Activated T-cell treated with anti-CD3 and anti-CD28 coated beads for 24 hours (primary cell): ENCODE measurements around the gene FOXN1.
"Not testable (repeated sequence)": the region's sequence is repeated elsewhere in the genome, so short reads cannot be mapped to it uniquely, and the experiment has no call there.

Source experiments
- DNase-seq: peaks from one replicate; pipeline ENCODE4 v3.0.0-alpha.2; 2020; ENCODE audit warnings: low read depth

FOXN1 gene

GRCh38 chr17:28505986-28506665 is at the start of gene FOXN1:
Gene FOXN1 (plus strand): TSS chr17:28506348. CDS start chr17:28523970, 17,622 bp downstream.
- DNase-seq: no peak

GRCh38 chr17:28457890-28458289 is 48.3 kb upstream of the FOXN1 start:
- no peak for DNase-seq

- not testable (repeated sequence) for DNase-seq
These were observed 47.3 kb upstream of the FOXN1 start for GRCh38 chr17:28458881-28459280.

- no peak for DNase-seq
These were observed 45.2 kb upstream of the FOXN1 start for GRCh38 chr17:28460901-28461300.

DNA sequence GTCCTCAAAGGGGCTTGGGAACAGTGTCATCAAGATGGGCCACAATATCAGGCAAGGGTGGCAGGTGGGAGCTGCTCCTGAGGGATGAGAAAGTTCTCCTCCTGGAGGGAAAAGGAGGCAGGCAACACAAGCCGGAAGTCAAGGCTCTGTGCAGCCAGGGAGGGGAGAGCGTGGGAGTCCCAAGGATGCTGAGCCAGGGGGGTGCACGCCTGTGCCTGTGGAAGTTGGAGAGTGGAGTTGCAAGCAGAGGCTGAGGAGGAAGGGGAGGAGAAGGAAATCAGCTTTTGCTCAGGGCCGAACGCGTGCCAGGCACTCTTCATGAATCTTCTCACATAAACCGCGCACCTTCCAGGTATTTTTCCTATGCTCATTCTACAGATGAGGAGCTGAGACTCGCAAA is 40.1 kb upstream of the FOXN1 start:
- DNase-seq: no peak

GRCh38 chr17:28466521-28467048 is 39.6 kb upstream of the FOXN1 start:
- no peak for DNase-seq

- DNase-seq: no peak
These were observed 38.6 kb upstream of the FOXN1 start for GRCh38 chr17:28467456-28468025.

- DNase-seq: not testable (repeated sequence)
These were observed 38.0 kb upstream of the FOXN1 start for GRCh38 chr17:28468033-28468735.

DNA sequence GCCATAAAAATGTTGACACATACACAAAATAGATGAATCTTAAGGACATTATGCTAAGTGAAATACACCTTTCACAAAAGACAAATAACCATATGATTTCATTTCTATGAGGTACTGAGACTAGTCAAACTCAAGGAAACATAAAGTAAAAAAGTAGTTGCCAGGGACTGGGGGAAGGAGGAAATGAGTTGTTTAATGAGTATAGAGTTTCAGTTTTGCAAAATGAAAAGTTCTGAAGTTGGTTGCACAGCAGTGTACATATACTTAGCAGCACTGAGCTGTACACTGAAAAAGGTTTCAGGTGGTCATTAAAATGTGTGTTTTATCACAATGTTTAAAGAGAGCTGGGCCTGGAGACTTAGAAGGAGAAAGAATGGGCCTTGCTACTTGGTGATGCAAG is 37.4 kb upstream of the FOXN1 start:
- no peak for DNase-seq

GRCh38 chr17:28469376-28469775 is 36.8 kb upstream of the FOXN1 start:
- no peak for DNase-seq

- no peak for DNase-seq
These were observed 35.8 kb upstream of the FOXN1 start for GRCh38 chr17:28470266-28470913.

DNA sequence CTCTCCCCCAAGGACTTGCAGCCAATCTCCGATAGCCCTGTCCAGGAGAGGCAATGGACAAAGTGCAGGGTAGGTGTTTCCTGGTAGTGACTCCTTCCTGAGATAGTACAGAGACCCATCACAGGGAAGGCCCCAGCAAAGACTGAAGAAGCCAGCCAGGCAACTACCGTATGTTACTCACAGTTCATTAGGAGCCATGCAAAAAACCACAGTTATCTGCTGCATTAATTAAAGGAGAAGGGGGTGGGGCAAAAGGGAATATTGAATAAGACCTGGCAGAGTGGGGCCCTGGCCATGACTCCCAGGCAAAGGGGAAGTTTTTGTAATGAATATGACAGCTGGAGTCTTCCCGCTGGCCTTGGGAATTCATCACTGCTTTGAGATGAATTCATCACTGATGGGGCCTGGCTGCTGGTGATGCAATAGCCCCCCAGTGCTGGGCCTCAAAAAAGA is 35.2 kb upstream of the FOXN1 start:
- DNase-seq: no peak

- DNase-seq: no peak
These were observed 34.4 kb upstream of the FOXN1 start for GRCh38 chr17:28471531-28472342.

GRCh38 chr17:28472871-28473497 is 33.2 kb upstream of the FOXN1 start:
- DNase-seq: no peak

DNA sequence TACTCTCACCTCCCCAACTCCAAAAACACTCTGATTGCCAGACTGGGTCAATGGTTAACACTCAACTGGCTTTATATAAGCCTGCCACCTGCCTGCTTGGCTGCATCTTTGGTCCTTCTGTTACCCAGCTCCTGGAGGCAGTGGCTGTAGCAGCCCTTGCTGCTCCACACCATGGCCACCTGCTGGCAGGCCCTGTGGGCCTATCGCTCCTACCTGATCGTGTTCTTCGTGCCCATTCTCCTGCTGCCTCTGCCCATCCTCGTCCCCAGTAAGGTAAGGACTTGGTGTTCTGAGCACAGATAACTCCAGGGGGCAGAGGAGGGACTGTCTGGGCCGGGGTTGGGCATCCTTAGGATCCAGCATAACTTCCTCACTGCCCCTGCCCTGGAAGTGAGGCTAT is 32.6 kb upstream of the FOXN1 start, which contains the start of gene SLC13A2:
Gene SLC13A2 (plus strand): TSS at position 103 of the 400 bp plus-strand sequence. CDS start 69 bp downstream, at position 172.
- no peak for DNase-seq

GRCh38 chr17:28474111-28474531 is 32.0 kb upstream of the FOXN1 start:
- DNase-seq: no peak

- DNase-seq: no peak
These were observed 30.8 kb upstream of the FOXN1 start for GRCh38 chr17:28475151-28475900.

DNA sequence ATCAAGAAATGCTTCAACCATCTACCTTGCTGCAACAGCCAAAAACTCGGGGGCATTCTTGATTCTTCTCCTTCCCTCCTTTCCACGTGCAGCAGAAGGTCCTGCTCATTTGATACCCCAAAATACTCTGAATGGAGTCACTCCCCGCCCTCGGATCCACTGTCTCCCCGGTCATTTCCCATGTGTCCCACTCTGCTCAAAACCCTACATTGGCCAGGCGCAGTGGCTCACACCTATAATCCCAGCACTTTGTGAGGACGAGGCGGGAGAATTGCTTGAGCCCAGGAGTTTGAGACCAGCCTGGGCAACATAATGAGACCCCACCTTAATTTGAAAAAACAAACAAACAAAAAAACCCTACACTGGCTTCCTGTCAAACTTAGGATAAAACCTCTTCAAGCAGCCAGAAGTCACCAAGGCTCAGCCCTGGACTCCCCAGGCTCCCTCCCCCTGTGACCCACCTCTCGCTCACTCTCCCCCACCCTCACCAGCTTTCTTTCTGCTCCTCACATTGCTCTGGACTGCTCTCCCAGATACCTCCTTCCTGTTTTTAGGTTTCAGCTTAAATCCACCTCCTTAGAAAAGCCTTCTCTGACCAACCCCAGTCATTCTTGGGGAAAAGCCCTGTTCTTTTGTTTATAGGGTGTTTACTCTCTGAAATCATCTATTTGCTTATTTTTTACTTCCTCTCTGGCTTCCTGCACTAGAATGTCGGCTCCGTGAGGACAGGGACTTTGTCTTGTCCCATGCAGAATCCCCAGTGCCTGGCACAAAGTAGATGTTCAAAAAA is 29.9 kb upstream of the FOXN1 start:
- no peak for DNase-seq

DNA sequence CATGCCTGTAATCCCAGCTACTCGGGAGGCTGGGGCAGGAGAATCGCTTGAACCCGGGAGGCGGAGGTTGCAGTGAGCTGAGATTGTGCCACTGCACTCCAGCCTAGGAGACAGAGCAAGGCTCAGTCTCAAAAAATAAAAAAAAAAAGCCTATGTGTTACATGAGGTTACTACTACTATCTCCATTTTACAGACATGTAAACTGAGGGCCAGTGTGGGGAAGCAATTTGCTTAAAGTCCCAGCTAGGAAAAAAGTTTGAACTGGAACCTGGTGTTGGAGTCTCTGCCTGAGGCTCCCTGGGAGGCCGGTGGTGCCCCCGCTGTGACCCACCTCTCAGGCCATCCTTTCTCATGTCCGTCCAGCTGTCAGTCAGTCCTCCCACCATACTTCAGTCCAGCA is 28.2 kb upstream of the FOXN1 start:
- DNase-seq: no peak
